MCF 10A (cell line): ENCODE measurements around the gene RPS5. TPM values are rescaled to one million over a fixed set of nuclear protein-coding genes. Genes with fewer than 3 reads are reported as not detected.
A peak's percentile ranks its signal among the peaks of the same experiment; 100 is the strongest.

Source experiments
- BruUV-seq: library from RNA; stranded (reverse); fragments of 400-500 nt; replicated peaks from 2 replicates; lab custom pipeline; 2021; lab: Mats Ljungman, UMichigan
- CTCF ChIA-PET: fragments of 300-600 bp; sonication (Branson Sonifier 250); formaldehyde crosslinking; extraction: SDS; loops from one replicate; lab custom pipeline; 2021; ENCODE audit warnings: antibody characterized with exemption, inconsistent platforms; lab: Yijun Ruan, JAX
- POLR2A ChIA-PET: fragments of 300-600, 350-650 bp; sonication (Branson Sonifier 250); formaldehyde crosslinking; extraction: SDS; loops from one replicate; lab custom pipeline; 2020; ENCODE audit warnings: antibody characterized with exemption, inconsistent platforms; lab: Yijun Ruan, JAX
- DNase-seq: peaks from one replicate; pipeline ENCODE4 v3.0.0-alpha.2; 2018; ENCODE audit not compliant: unreplicated experiment
- H3K27ac Mint-ChIP-seq: one replicate; pipeline ENCODE4 v1.8.0; 2022; ENCODE audit warnings: mild to moderate bottlenecking, low read depth, mixed read lengths; ENCODE audit not compliant: unreplicated experiment
- H3K27me3 Mint-ChIP-seq: one replicate; pipeline ENCODE4 v1.8.0; 2022; ENCODE audit warnings: mixed read lengths; ENCODE audit not compliant: insufficient read depth, unreplicated experiment
- H3K36me3 Mint-ChIP-seq: one replicate; pipeline ENCODE4 v1.8.0; 2022; ENCODE audit warnings: mild to moderate bottlenecking, moderate library complexity, mixed read lengths; ENCODE audit not compliant: insufficient read depth, unreplicated experiment
- H3K4me1 Mint-ChIP-seq: one replicate; pipeline ENCODE4 v1.8.0; 2022; ENCODE audit warnings: mixed read lengths; ENCODE audit not compliant: insufficient read depth, unreplicated experiment
- H3K4me3 Mint-ChIP-seq: one replicate; pipeline ENCODE4 v1.8.0; 2022; ENCODE audit warnings: mild to moderate bottlenecking, moderate library complexity, mixed read lengths; ENCODE audit not compliant: unreplicated experiment
- H3K9me3 Mint-ChIP-seq: one replicate; pipeline ENCODE4 v1.8.0; 2022; ENCODE audit warnings: mixed read lengths; ENCODE audit not compliant: unreplicated experiment
- CTCF ChIP-seq: fragments of 200-600 bp; IDR thresholded peaks from one replicate; pipeline ENCODE4 v1.8.0; 2022; ENCODE audit warnings: antibody characterized with exemption, mild to moderate bottlenecking; ENCODE audit not compliant: unreplicated experiment
- intact Hi-C: fragments of 100-400 bp; cut with micrococcal nuclease; formaldehyde crosslinking; loops from 2 replicates; pipeline ENCODE4 v1.14.1; 2022
- total RNA-seq: library from RNA; stranded (reverse); gene quantifications from 2 replicates; pipeline ENCODE4 v1.2.3, GENCODE V29; 2022

The RPS5 gene
- total RNA-seq, 1 experiment from 2014 or later: 1,779 TPM

DNA sequence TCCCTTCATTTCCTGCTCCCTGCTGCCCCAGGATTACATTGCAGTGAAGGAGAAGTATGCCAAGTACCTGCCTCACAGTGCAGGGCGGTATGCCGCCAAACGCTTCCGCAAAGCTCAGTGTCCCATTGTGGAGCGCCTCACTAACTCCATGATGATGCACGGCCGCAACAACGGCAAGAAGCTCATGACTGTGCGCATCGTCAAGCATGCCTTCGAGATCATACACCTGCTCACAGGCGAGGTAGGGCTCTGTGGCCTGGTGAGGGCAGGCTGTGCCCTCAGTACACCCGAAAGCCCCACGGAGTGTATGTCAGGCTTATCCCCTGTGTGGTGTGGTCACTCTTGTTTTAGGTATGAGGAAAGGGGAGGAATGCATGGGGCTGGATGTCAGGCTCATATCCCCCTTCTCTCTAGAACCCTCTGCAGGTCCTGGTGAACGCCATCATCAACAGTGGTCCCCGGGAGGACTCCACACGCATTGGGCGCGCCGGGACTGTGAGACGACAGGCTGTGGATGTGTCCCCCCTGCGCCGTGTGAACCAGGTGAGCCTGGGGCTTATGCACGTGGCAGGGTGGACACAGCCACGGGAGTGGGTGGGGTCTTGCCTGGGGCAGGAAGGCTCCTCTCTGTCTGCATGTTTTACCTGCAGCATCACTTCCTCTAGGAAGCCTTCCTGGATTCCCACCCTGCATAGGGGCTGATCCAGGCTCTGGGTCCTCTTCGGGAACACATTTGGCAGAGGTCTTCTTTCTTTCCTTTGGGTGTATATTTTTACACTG is 6.1 kb downstream of the RPS5 start:
- no peak overlapping the region for H3K4me3 Mint-ChIP-seq
- peaks cover 84% of the 10 kb centered on the region for H3K36me3 Mint-ChIP-seq
- no peaks in the 10 kb centered on the region for H3K9me3 Mint-ChIP-seq
- H3K4me1 Mint-ChIP-seq: peaks cover 29% of the 10 kb centered on the region
- no peak overlapping the region for H3K27ac Mint-ChIP-seq
- intact Hi-C loops: no loop called here
- BruUV-seq: no TSS peak
- CTCF ChIA-PET: interaction anchor here (0.7 kb wide), 2 partner anchors 916 to 1000 kb away, joined by 4 to 5 read pairs; partner anchors contain the start of gene ZNF772
- H3K27me3 Mint-ChIP-seq: no peaks in the 10 kb centered on the region
- TF ChIP-seq CTCF: no peak
- no peak for DNase-seq
- POLR2A ChIA-PET: interaction anchor here (0.7 to 1.3 kb wide), 3 partner anchors 13 to 23 kb away, joined by 3 read pairs; partner anchors contain the start of gene ZNF584

DNA sequence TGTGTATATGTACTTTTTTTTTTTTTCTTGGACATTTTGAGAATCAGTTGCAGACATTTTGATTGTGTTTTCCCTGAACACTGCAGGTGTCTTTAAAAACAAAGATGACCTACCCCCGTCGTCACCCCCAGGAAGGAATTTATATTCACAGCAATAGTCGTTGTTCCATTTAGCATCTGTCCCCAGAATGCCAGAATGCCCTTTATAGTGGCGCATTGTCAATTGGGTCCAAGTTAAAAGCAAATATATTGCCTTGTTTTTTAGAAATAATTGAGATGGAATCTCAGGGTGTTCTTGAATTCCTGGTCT is 6.6 kb downstream of the RPS5 start:
- H3K9me3 Mint-ChIP-seq: no peaks in the 10 kb centered on the region
- BruUV-seq: no TSS peak
- no peak overlapping the region for H3K4me3 Mint-ChIP-seq
- H3K27me3 Mint-ChIP-seq: no peaks in the 10 kb centered on the region
- intact Hi-C loops: no loop called here
- H3K36me3 Mint-ChIP-seq: peaks cover 79% of the 10 kb centered on the region
- no peak for DNase-seq
- ChIA-PET CTCF (no interaction called here), POLR2A (no interaction called here)
- no peak overlapping the region for H3K27ac Mint-ChIP-seq
- H3K4me1 Mint-ChIP-seq: peaks cover 26% of the 10 kb centered on the region
- no peak for TF ChIP-seq CTCF

GRCh38 chr19:58394821-58395219 is 7.8 kb downstream of the RPS5 start:
- H3K9me3 Mint-ChIP-seq: no peaks in the 10 kb centered on the region
- H3K36me3 Mint-ChIP-seq: peaks cover 67% of the 10 kb centered on the region
- H3K27ac Mint-ChIP-seq: no peak overlapping the region
- intact Hi-C loops: no loop called here
- H3K4me1 Mint-ChIP-seq: peaks cover 20% of the 10 kb centered on the region
- peak; percentile 46 for DNase-seq
- no peak overlapping the region for H3K4me3 Mint-ChIP-seq
- BruUV-seq: no TSS peak
- TF ChIP-seq CTCF: no peak
- no peaks in the 10 kb centered on the region for H3K27me3 Mint-ChIP-seq
- CTCF ChIA-PET: interaction anchor here (0.6 to 0.9 kb wide), 4 partner anchors 12 to 1124 kb away, joined by 3 to 4 read pairs (median 4); no protein-coding TSS in a partner anchor
- POLR2A ChIA-PET: interaction anchor here (0.7 to 1.6 kb wide), 4 partner anchors 13 to 125 kb away, joined by 3 to 8 read pairs (median 6); partner anchors contain the start of genes ZBTB45, ZNF324B and ZNF584

GRCh38 chr19:58395220-58395978 is 8.3 kb downstream of the RPS5 start, which contains the start of gene RNF225:
Gene RNF225, plus strand, starts transcription at chr19:58395656. Its CDS starts 434 bp downstream, at chr19:58396090.
- peak within 1 kb of the TSS; percentile 18 for H3K4me3 Mint-ChIP-seq
- POLR2A ChIA-PET: interaction anchor here (1.0 to 1.6 kb wide), 4 partner anchors 8 to 124 kb away, joined by 3 to 8 read pairs (median 6); partner anchors contain the start of genes RPS5, ZBTB45 and ZNF584
- BruUV-seq: no TSS peak
- CTCF ChIA-PET: interaction anchor here (0.6 to 0.9 kb wide), 4 partner anchors 11 to 1125 kb away, joined by 3 to 4 read pairs (median 4); no protein-coding TSS in a partner anchor
- no peak for TF ChIP-seq CTCF
- DNase-seq: no peak
- peaks cover 61% of the 10 kb centered on the region for H3K36me3 Mint-ChIP-seq
- H3K27me3 Mint-ChIP-seq: no peaks in the 10 kb centered on the region
- no peak within 1 kb of the TSS for H3K27ac Mint-ChIP-seq
- H3K4me1 Mint-ChIP-seq: peaks cover 23% of the 10 kb centered on the region
- no peaks in the 10 kb centered on the region for H3K9me3 Mint-ChIP-seq
- intact Hi-C loops: no loop called here
